Osteoblast (primary cell): ENCODE results near the gene RPS6KA5. TPM values are rescaled to one million over a fixed set of nuclear protein-coding genes. Genes with fewer than 3 reads are reported as not detected.
"Not testable (repeated sequence)": the region's sequence is repeated elsewhere in the genome, so short reads cannot be mapped to it uniquely, and the experiment has no call there.

ENCODE experiments used
- DNase-seq: peaks from one replicate; pipeline ENCODE4 v3.0.0; 2011; ENCODE audit warnings: low spot score, mixed read lengths; ENCODE audit not compliant: insufficient read length; ENCODE audit errors: missing footprints
- H2AFZ ChIP-seq: 2 replicates; pipeline ENCODE4 v1.6.0; 2011; ENCODE audit warnings: mild to moderate bottlenecking, low read length
- H3K27ac ChIP-seq: 2 replicates; pipeline ENCODE4 v1.5.1; 2011; ENCODE audit warnings: mild to moderate bottlenecking, low read depth, low read length, moderate library complexity
- H3K27me3 ChIP-seq: 2 replicates; pipeline ENCODE4 v1.6.0; 2012; ENCODE audit warnings: mild to moderate bottlenecking, control low read depth, inconsistent platforms, low read length, moderate library complexity; ENCODE audit not compliant: insufficient read depth
- H3K36me3 ChIP-seq: 2 replicates; pipeline ENCODE4 v1.5.1; 2011; ENCODE audit warnings: mild to moderate bottlenecking, low read length, control low read depth, moderate library complexity; ENCODE audit not compliant: insufficient read depth
- H3K4me1 ChIP-seq: 2 replicates; pipeline ENCODE4 v1.5.1; 2011; ENCODE audit warnings: mild to moderate bottlenecking, low read length, control low read depth, moderate library complexity; ENCODE audit not compliant: insufficient read depth
- H3K4me2 ChIP-seq: 2 replicates; pipeline ENCODE4 v1.6.0; 2011; ENCODE audit warnings: mild to moderate bottlenecking, low read length; ENCODE audit not compliant: insufficient read depth
- H3K4me3 ChIP-seq: fragments of 200-600 bp; sonication (generic); 3 replicates; pipeline ENCODE4 v1.5.1; 2012; ENCODE audit warnings: mild to moderate bottlenecking, low read length, inconsistent platforms; ENCODE audit not compliant: insufficient read depth
- H3K79me2 ChIP-seq: 2 replicates; pipeline ENCODE4 v1.6.0; 2012; ENCODE audit warnings: mild to moderate bottlenecking, low read length, control low read depth, inconsistent platforms; ENCODE audit not compliant: insufficient read depth
- H3K9me3 ChIP-seq: 2 replicates; pipeline ENCODE4 v1.5.1; 2011; ENCODE audit warnings: low read depth, low read length, control low read depth
- H4K20me1 ChIP-seq: 2 replicates; pipeline ENCODE4 v1.6.0; 2012; ENCODE audit warnings: mild to moderate bottlenecking, low read length, control low read depth; ENCODE audit not compliant: insufficient read depth
- CTCF ChIP-seq: IDR thresholded peaks from 2 replicates; pipeline ENCODE4 v1.5.1; 2011; ENCODE audit warnings: mild to moderate bottlenecking, low read depth, low read length, moderate library complexity; ENCODE audit errors: extremely low read depth
- total RNA-seq: library from RNA; depleted of rRNA; stranded (reverse); fragments of >200 nt; gene quantifications from 2 replicates; pipeline ENCODE4 v1.2.3, GENCODE V29; 2012

RPS6KA5 gene
- total RNA-seq, 1 donor = 1.4 TPM

GRCh38 chr14:91098591-91098990 is 38.1 kb upstream of the RPS6KA5 start:
- Histone ChIP-seq H3K9me3 (no peaks in the 10 kb centered on the region), H3K4me3 (no peak overlapping the region), H2AFZ (no peak overlapping the region), H3K27ac (no peak overlapping the region), H3K27me3 (no peaks in the 10 kb centered on the region), H3K79me2 (no peaks in the 10 kb centered on the region), H3K4me2 (no peak overlapping the region), H3K36me3 (no peaks in the 10 kb centered on the region), H4K20me1 (no peaks in the 10 kb centered on the region), H3K4me1 (no peaks in the 10 kb centered on the region)
- no peak for DNase-seq
- TF ChIP-seq CTCF = no peak

- not testable (repeated sequence) for H3K36me3 ChIP-seq, H2AFZ ChIP-seq, DNase-seq
Observed at GRCh38 chr14:91097657-91098056, 37.2 kb upstream of the RPS6KA5 start.

GRCh38 chr14:91095178-91095577 is 34.7 kb upstream of the RPS6KA5 start:
- Histone ChIP-seq H4K20me1 (no peaks in the 10 kb centered on the region), H3K27me3 (no peaks in the 10 kb centered on the region), H3K4me2 (no peak overlapping the region), H3K9me3 (no peaks in the 10 kb centered on the region), H3K4me3 (no peak overlapping the region), H3K27ac (no peak overlapping the region), H3K79me2 (no peaks in the 10 kb centered on the region), H3K36me3 (no peaks in the 10 kb centered on the region), H2AFZ (no peak overlapping the region), H3K4me1 (no peaks in the 10 kb centered on the region)
- DNase-seq = no peak
- no peak for TF ChIP-seq CTCF

More at GRCh38 chr14:91097657-91098056, 37.2 kb upstream of the RPS6KA5 start:
- H3K27ac ChIP-seq, H3K4me1 ChIP-seq, H3K9me3 ChIP-seq, H3K4me2 ChIP-seq, H4K20me1 ChIP-seq, H3K27me3 ChIP-seq, H3K79me2 ChIP-seq, H3K4me3 ChIP-seq: not testable (repeated sequence)

GRCh38 chr14:91094772-91095171 is 34.3 kb upstream of the RPS6KA5 start:
- no peak for TF ChIP-seq CTCF
- H3K9me3 ChIP-seq = no peaks in the 10 kb centered on the region
- no peaks in the 10 kb centered on the region for H3K27me3 ChIP-seq
- no peaks in the 10 kb centered on the region for H3K79me2 ChIP-seq
- H3K27ac ChIP-seq = no peak overlapping the region
- no peaks in the 10 kb centered on the region for H4K20me1 ChIP-seq
- DNase-seq = no peak
- H2AFZ ChIP-seq = no peak overlapping the region
- no peak overlapping the region for H3K4me3 ChIP-seq
- H3K4me1 ChIP-seq = no peaks in the 10 kb centered on the region
- H3K4me2 ChIP-seq = no peak overlapping the region
- H3K36me3 ChIP-seq = no peaks in the 10 kb centered on the region

GRCh38 chr14:91093743-91094472 is 33.5 kb upstream of the RPS6KA5 start:
- H2AFZ ChIP-seq, H3K4me2 ChIP-seq, H3K9me3 ChIP-seq, H3K27me3 ChIP-seq, H3K4me1 ChIP-seq, H3K4me3 ChIP-seq, H4K20me1 ChIP-seq, H3K27ac ChIP-seq, H3K79me2 ChIP-seq, H3K36me3 ChIP-seq, DNase-seq: not testable (repeated sequence)
